RPMI7951 (cell line): ENCODE results near the gene ZNF622. TPM values are rescaled to one million over a fixed set of nuclear protein-coding genes. Genes with fewer than 3 reads are reported as not detected.
"Not testable (repeated sequence)": the region's sequence is repeated elsewhere in the genome, so short reads cannot be mapped to it uniquely, and the experiment has no call there.

ENCODE experiments used
- DNase-seq: peaks from one replicate; pipeline ENCODE4 v3.0.0-alpha.2; 2012; ENCODE audit warnings: low read depth
- total RNA-seq: library from RNA; depleted of rRNA; stranded (reverse); fragments of >200 nt; shearing (Covaris generic); gene quantifications from 2 replicates; pipeline ENCODE4 v1.2.3, GENCODE V29; 2014

Gene ZNF622
- total RNA-seq, 1 experiment from 2014 or later, result 20.9 TPM

- no peak for DNase-seq
Measured at GRCh38 chr5:16480821-16481538, 15.4 kb upstream of the ZNF622 start.

GRCh38 chr5:16480144-16480543, 14.5 kb upstream of the ZNF622 start:
- no peak for DNase-seq

DNA sequence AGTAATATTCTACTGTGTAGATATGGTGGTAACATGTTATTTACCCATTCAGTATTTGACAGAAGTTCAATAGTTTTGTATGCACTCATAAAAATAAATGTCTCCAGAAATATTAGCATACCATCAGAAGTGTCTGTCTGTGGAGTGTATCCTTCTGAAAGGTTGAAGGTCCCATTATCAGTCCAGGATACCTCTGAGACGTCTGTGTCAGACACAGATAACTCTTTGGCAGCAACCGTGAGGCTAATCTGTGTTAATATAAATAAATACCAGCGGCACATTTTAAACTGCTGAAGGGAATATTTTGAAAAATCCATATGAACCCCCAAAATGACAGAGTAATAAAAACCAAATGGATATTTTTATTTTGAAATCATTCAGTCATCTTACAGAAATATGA, 11.9 kb upstream of the ZNF622 start:
- no peak for DNase-seq

- not testable (repeated sequence) for DNase-seq
Measured at GRCh38 chr5:16476417-16476816, 10.8 kb upstream of the ZNF622 start.

GRCh38 chr5:16471387-16471786, 5.8 kb upstream of the ZNF622 start:
- no peak for DNase-seq

GRCh38 chr5:16467363-16468219, 2.0 kb upstream of the ZNF622 start:
- DNase-seq, result peak; percentile 55

DNA sequence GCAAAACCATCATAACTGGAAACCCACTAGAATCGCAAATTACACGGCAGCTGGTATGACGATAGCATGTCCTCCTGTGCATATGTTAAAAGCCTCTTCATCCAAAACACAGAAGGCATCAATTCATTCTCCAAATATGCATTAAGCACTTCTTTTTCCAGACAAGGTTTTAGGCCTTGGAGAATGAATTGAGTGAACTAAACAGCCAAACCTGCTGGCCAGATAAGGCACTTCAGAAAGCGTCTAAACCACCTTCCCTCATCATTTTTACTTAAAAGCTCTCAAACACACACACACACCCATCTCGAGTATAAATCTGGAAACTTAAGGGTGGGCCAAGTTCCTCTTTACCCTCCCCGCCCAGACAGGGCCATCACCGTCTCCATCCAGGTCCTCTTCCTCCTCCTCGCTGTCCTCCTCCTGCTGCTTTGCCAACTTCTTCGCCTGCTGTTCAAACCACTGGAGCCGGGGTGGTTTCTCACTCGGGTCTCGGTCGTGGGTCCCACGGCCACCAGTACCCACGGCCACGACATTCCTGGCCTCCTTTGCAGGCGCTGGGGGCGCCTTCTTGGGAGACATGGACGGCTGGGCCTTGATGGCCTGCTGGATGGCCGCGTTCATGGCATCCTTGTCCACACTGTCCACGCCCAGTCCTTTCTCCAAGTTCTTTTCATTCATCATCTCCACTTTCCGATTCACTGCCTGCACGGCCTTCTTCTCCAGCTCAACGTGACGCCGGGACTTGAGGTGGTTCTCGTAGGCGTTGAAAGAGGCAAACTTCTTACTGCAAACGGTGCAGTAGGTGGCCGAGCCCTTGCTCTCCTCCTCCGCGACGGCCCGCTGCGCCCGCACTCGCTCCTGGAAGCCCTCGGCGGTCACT, 696 bp downstream of the ZNF622 start:
- DNase-seq, result peak; percentile 9

GRCh38 chr5:16464231-16464630, 1.4 kb downstream of the ZNF622 start:
- no peak for DNase-seq

DNA sequence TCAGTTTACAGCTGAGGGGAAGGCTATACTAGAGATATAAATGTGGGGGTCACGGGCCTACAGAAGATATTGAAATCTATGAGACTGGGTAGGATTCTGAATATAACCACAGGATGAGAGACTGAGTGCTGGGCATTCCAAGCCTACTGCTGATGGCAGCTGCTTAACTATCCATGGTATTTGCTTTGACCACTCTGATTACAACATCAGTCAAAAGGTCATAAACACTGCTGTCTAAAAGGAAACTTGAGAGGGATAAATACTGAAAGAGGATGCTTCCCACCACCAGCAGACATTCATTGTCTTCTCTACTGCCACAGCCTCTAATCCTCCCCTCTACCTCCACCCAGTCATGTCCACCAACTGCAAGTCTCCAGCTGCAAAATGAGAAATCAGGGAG, 3.8 kb downstream of the ZNF622 start:
- peak; percentile 79 for DNase-seq

- DNase-seq, result peak; percentile 6
Measured at GRCh38 chr5:16461026-16461425, 4.6 kb downstream of the ZNF622 start.

DNA sequence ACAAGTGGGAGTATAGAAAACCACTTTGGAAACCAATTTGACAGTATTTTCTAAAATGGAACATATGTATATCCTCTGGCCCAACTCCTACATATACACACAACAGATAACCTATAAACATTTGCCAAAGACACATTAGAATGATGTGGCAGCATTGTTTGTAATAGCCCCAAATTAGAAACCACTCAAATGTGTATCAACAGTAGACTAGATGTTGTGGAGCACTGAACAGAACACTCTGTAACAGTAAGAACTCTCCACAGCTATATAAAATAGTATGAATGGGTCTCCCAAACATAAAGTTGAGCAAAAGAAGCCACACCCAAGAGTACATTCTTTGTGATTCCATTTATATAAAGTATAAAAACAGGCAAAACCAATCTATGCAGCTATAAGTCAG, 6.1 kb downstream of the ZNF622 start:
- DNase-seq, result no peak

GRCh38 chr5:16457853-16458252, 7.7 kb downstream of the ZNF622 start:
- DNase-seq, result no peak

- DNase-seq, result no peak
Measured at GRCh38 chr5:16457451-16457850, 8.1 kb downstream of the ZNF622 start.

GRCh38 chr5:16456103-16456832, 9.3 kb downstream of the ZNF622 start:
- peak; percentile 70 for DNase-seq

- no peak for DNase-seq
Measured at GRCh38 chr5:16455668-16456067, 9.9 kb downstream of the ZNF622 start.

- no peak for DNase-seq
Measured at GRCh38 chr5:16454686-16455085, 10.9 kb downstream of the ZNF622 start.

DNA sequence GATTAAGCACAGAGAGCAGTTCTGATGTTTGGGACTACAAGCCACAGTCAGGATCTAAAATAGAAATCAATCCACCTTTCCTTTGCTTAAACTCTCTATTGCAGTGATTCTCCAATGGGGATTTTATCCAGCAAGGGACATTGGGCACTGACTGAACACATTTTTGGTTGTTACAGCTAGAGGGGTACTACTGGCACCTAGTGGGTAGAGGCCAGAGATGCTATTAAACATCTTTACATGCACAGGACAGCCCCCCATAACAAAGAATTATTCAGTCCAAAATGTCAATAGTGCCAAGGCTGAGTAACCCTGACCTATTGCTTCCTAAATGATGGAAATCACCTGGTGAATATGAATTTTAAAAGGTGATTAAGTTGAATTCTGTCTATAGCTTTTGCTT, 12.0 kb downstream of the ZNF622 start:
- no peak for DNase-seq

- no peak for DNase-seq
Measured at GRCh38 chr5:16450163-16450562, 15.4 kb downstream of the ZNF622 start.

- no peak for DNase-seq
Measured at GRCh38 chr5:16446993-16447392, 18.6 kb downstream of the ZNF622 start.

- peak; percentile 17 for DNase-seq
Measured at GRCh38 chr5:16437977-16438376, 27.6 kb downstream of the ZNF622 start.

GRCh38 chr5:16436065-16436682, 29.4 kb downstream of the ZNF622 start:
- not testable (repeated sequence) for DNase-seq
